GM12872 (cell line): Measurements from ENCODE around the gene AQP6.

ENCODE experiments used
- TF ChIP-seq, protein P1 (sequence below): IDR thresholded peaks from 3 replicates; pipeline ENCODE4 v1.5.1; 2011; ENCODE audit warnings: low read depth, mild to moderate bottlenecking, low read length, moderate library complexity; ENCODE audit not compliant: insufficient read depth

Gene AQP6

DNA sequence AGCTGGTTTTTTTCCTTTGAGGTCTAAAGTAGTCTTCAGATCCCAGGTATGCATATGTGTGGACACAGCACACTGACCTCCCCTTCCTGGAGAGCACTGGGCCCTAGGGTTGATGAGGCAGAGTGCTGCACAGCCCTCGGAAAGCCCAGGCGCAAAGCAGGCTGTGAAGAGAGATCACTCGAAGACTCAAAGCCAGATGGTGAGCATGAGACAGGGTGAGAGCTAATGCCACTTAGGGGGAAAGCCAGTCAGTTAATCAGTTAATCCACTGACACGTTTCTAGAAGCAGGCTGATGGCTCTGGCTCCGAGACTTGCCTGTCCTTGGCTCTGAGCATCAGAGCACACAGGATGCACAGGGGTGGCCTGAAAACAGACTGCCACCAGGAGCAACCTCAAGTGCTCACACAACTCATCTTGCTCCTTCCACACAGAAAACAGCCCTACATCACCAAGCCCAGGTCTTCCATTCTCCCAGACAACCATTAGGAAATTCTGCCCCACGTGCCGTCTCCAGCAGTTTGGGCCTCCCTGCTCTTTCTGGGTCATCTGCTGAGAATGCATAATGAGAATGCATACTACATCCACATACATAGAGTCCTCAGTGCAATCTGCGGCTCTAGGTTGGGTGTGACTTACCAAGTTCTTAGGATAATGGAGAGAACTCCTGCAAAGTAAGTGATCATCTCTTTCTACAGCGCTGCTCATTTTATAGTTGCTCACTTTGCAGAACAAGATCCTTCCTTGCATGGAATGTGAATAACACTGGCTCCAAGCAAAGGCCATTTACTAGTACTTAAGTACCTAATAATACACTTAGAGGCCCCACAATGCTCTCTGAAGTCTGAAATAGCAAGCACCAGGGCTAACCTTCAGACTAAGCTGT is 12.0 kb downstream of the AQP6 start:
- TF ChIP-seq, protein P1, sequence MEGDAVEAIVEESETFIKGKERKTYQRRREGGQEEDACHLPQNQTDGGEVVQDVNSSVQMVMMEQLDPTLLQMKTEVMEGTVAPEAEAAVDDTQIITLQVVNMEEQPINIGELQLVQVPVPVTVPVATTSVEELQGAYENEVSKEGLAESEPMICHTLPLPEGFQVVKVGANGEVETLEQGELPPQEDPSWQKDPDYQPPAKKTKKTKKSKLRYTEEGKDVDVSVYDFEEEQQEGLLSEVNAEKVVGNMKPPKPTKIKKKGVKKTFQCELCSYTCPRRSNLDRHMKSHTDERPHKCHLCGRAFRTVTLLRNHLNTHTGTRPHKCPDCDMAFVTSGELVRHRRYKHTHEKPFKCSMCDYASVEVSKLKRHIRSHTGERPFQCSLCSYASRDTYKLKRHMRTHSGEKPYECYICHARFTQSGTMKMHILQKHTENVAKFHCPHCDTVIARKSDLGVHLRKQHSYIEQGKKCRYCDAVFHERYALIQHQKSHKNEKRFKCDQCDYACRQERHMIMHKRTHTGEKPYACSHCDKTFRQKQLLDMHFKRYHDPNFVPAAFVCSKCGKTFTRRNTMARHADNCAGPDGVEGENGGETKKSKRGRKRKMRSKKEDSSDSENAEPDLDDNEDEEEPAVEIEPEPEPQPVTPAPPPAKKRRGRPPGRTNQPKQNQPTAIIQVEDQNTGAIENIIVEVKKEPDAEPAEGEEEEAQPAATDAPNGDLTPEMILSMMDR = no peak

DNA sequence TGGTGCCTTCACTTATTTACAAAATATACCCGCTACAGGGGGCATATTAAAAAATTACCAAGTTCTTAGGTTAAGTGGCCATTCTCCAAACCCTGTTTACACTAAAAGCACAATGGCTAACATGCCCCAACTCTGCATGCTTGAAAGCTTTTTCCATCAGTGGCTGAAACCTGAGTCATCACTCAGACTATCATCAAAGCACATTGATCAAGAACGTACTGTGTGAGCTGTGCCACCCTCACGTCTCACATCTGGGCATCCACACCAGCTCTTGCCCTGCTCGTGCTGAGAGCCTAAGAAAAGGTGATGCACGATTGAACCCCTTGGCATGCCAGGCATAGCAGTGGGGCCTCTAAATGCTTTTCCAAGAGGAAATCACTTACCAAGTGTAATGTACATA is 13.2 kb downstream of the AQP6 start:
- TF ChIP-seq, protein P1 = no peak

DNA sequence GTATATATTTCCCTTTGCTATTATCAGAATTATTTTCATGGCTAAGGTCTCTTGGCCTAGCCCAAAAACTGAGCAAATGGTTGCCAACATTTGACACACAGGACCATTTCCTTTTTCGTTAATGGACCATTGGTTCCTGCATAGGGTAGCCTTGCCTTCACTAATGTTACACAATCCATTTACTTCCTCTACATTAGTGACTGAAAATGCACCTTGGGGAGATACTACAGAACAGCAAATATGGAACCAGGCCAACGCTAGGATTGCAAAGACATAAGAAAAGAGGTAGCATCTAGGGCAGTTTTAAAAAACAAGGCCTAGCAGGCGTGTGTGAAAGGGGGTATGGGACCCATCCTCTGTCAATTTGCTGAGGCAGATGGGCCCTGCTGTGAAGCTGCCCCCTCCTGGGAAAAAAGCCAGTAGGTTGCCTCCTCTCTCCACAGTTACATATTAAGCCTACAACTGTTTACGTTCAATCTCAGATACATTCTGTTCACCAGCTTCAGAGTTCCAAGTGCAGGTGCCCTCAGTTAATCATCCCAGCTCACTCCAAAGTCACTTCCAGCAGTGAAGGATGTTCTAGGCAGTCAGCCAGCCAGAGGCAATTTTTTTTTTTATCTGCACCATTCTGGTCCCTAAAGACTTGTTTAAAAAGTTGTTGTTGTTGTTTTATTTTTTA is 15.0 kb downstream of the AQP6 start:
- TF ChIP-seq, protein P1 = no peak

DNA sequence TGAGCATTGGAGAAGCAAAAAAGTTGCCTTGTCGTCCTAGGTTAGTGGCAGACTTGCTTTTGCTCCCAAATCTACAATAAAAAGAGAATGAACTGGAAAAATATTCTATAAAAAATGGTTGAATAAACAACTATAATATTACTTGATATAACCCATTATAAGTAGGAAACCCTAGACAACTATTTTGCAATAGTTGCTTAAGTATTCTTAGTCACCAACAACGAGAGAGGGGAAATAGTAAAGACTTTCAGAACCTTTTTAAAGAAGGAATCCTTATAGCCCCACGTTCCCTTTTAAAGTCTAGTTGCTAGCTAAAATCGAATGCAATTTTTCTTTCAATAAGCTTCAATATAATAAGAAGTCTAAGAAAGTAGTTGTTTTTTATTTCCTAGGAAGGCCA is 17.5 kb downstream of the AQP6 start:
- TF ChIP-seq, protein P1 = no peak

DNA sequence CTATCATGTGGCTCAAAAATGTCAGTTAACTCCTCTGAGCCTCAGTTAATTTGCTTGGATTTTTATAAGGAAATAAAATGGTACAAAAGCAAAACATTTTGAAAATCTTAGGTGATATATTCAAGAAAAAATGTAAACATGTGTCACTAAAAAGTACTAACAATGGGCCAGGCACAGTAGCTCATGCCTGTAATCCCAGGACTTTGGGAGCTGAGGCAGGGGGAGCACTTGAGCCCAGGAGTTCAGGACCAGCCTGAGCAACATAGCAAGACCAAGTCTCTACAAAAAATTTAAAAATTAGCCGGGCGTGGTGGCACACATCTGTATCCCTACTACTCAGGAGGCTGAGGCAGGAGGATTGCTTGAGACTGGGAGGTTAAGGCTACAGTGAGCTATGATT is 25.7 kb downstream of the AQP6 start:
- TF ChIP-seq, protein P1 = no peak

DNA sequence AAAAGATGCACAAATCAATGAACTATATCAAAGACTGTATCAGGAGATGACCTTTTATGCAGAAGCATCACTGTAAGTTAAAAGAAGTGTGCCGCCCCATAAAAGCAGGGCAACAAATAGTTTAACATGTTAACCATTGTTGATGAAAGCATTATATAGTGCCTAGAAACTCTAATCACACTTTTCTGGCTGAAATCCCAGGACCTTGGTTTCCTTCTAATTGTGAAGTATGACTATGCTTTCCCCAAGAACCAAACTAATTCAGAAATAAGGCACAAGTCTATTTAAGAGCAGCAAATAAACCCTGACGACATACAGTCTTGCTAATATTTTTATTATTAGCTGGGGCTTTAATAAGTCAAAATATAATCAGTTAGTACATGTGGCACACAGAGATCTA is 30.8 kb downstream of the AQP6 start:
- TF ChIP-seq, protein P1 = no peak

DNA sequence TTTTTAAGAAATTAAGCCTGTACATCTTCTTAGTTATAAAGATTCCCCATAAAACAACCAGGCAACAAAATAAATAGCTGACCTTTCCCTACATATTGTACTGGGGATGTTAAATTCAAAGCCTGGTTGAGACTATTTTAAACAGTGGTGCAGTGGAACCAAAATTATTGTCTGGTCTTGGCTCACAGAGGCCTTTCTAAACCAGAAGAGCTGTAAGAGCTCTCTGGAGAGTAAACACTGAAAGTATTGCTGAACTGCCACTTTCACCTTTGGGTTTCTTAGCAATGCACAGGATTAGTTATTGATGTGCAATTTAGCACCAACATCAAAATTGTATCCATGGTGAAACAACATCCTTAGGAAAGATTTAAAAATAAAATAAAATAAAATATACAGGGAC is 31.9 kb downstream of the AQP6 start:
- TF ChIP-seq, protein P1 = no peak
